ENCODE measurements around the gene SEMA5A.

GRCh38 chr5:9207817-9208418 lies 338.0 kb downstream of the SEMA5A start:
- TF ChIP-seq ZNF274 (CRISPR knock-in tag; IDR thresholded peaks at IDR 0.05) (no peak), ZEB1 (IDR thresholded peaks at IDR 0.05; ENCODE audit: insufficient replicate concordance, low read depth) (no peak), POLR2AphosphoS5 (IDR thresholded peaks at IDR 0.05; ENCODE audit: low read depth, low read length) (no peak), EP300 (IDR thresholded peaks at IDR 0.05; ENCODE audit: low read depth in 2 of 2, low read length in 2 of 2) (no peak), EP300 (CRISPR knock-in tag; IDR thresholded peaks at IDR 0.05; ENCODE audit: borderline replicate concordance) (no peak), PRPF4 (IDR thresholded peaks at IDR 0.05; ENCODE audit: low read depth, low read length, poor library complexity, severe bottlenecking) (no peak), TAF1 (CRISPR knock-in tag; IDR thresholded peaks at IDR 0.05) (no peak), PCBP1 (IDR thresholded peaks at IDR 0.05; ENCODE audit: borderline replicate concordance, low read depth, low read length) (no peak), NR2C2 (CRISPR knock-in tag; IDR thresholded peaks at IDR 0.05; ENCODE audit: borderline replicate concordance) (no peak), EED (CRISPR knock-in tag; IDR thresholded peaks at IDR 0.05) (no peak)
- TF ChIP-seq, protein P1, sequence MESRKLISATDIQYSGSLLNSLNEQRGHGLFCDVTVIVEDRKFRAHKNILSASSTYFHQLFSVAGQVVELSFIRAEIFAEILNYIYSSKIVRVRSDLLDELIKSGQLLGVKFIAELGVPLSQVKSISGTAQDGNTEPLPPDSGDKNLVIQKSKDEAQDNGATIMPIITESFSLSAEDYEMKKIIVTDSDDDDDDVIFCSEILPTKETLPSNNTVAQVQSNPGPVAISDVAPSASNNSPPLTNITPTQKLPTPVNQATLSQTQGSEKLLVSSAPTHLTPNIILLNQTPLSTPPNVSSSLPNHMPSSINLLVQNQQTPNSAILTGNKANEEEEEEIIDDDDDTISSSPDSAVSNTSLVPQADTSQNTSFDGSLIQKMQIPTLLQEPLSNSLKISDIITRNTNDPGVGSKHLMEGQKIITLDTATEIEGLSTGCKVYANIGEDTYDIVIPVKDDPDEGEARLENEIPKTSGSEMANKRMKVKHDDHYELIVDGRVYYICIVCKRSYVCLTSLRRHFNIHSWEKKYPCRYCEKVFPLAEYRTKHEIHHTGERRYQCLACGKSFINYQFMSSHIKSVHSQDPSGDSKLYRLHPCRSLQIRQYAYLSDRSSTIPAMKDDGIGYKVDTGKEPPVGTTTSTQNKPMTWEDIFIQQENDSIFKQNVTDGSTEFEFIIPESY (CRISPR knock-in tag; IDR thresholded peaks at IDR 0.05): no peak
- TF ChIP-seq, protein P2, sequence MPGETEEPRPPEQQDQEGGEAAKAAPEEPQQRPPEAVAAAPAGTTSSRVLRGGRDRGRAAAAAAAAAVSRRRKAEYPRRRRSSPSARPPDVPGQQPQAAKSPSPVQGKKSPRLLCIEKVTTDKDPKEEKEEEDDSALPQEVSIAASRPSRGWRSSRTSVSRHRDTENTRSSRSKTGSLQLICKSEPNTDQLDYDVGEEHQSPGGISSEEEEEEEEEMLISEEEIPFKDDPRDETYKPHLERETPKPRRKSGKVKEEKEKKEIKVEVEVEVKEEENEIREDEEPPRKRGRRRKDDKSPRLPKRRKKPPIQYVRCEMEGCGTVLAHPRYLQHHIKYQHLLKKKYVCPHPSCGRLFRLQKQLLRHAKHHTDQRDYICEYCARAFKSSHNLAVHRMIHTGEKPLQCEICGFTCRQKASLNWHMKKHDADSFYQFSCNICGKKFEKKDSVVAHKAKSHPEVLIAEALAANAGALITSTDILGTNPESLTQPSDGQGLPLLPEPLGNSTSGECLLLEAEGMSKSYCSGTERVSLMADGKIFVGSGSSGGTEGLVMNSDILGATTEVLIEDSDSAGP (CRISPR knock-in tag; IDR thresholded peaks at IDR 0.05; ENCODE audit: borderline replicate concordance): no peak
- TF ChIP-seq, protein P3, sequence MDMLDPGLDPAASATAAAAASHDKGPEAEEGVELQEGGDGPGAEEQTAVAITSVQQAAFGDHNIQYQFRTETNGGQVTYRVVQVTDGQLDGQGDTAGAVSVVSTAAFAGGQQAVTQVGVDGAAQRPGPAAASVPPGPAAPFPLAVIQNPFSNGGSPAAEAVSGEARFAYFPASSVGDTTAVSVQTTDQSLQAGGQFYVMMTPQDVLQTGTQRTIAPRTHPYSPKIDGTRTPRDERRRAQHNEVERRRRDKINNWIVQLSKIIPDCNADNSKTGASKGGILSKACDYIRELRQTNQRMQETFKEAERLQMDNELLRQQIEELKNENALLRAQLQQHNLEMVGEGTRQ (IDR thresholded peaks at IDR 0.05; ENCODE audit: low read depth, low read length): no peak
- TF ChIP-seq, protein P3 (CRISPR knock-in tag; IDR thresholded peaks at IDR 0.05; ENCODE audit: borderline replicate concordance): no peak
